ENCODE measurements around the gene NDOR1.
"Not testable (repeated sequence)": the region's sequence is repeated elsewhere in the genome, so short reads cannot be mapped to it uniquely, and the experiment has no call there.

Gene NDOR1

GRCh38 chr9:137242269-137243203 is 37.0 kb downstream of the NDOR1 start:
- in situ Hi-C loops (cut with MboI; ENCODE audit: low sequenced_read_pairs), result no loop called here

- in situ Hi-C loops (cut with MboI; ENCODE audit: low sequenced_read_pairs), result not testable (repeated sequence)
These were observed 37.7 kb downstream of the NDOR1 start for GRCh38 chr9:137243266-137243625.

- in situ Hi-C loops (cut with MboI; ENCODE audit: low sequenced_read_pairs), result no loop called here
These were observed 38.4 kb downstream of the NDOR1 start for GRCh38 chr9:137243626-137244485.

- in situ Hi-C loops (cut with MboI; ENCODE audit: low sequenced_read_pairs), result no loop called here
These were observed 39.3 kb downstream of the NDOR1 start for GRCh38 chr9:137244486-137245449.

DNA sequence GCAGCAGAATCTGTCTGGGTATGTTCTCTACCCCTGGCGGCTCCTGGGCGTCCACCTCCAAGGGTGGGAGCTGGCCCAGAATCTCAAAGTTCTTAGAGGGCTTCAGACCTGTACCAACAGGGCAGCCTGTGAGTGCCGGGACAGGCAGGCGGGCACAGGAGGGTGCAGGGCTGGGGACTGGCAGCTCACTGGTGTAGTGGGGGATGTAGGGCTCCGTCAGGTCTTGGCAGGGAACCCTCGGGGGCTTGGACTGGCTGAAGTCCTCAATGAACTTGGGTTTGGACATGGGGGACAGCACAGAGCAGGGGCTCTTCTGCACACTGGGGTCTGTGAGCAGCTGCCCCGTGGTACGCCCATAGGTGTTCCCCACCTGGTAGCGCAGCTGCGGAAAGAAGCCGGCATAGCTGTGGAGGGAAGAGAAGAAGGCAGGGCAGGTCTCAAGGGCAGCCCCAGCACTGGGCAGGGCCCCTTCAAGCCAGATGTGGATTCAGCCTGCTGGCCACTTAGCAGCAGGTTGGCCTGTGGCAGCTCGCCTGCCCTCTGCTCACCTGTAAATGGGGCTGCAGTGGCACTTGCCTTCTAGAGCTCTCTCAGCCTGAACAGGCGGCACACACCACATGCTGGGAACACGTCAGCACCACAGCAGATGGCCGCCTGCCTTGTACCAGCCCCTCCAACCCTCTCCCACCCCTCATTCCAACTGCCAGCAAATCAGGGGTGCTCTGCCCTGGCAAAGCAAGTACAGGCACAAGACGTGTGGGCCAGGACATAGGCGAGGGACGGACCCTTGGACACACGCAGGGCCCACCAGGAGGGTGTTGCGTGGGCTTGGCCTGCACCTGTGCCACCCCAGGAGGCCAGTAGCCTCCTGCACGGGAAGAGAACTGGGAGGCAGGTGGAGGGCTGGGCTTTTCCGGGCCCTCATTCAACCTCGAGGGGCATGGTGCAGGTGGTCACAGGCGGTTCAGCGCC is 40.2 kb downstream of the NDOR1 start:
- in situ Hi-C loops (cut with MboI; ENCODE audit: low sequenced_read_pairs), result no loop called here

- in situ Hi-C loops (cut with MboI; ENCODE audit: low sequenced_read_pairs), result no loop called here
These were observed 41.8 kb downstream of the NDOR1 start for GRCh38 chr9:137247135-137247915.

- in situ Hi-C loops (cut with MboI; ENCODE audit: low sequenced_read_pairs), result no loop called here
These were observed 42.3 kb downstream of the NDOR1 start for GRCh38 chr9:137247916-137248175.

DNA sequence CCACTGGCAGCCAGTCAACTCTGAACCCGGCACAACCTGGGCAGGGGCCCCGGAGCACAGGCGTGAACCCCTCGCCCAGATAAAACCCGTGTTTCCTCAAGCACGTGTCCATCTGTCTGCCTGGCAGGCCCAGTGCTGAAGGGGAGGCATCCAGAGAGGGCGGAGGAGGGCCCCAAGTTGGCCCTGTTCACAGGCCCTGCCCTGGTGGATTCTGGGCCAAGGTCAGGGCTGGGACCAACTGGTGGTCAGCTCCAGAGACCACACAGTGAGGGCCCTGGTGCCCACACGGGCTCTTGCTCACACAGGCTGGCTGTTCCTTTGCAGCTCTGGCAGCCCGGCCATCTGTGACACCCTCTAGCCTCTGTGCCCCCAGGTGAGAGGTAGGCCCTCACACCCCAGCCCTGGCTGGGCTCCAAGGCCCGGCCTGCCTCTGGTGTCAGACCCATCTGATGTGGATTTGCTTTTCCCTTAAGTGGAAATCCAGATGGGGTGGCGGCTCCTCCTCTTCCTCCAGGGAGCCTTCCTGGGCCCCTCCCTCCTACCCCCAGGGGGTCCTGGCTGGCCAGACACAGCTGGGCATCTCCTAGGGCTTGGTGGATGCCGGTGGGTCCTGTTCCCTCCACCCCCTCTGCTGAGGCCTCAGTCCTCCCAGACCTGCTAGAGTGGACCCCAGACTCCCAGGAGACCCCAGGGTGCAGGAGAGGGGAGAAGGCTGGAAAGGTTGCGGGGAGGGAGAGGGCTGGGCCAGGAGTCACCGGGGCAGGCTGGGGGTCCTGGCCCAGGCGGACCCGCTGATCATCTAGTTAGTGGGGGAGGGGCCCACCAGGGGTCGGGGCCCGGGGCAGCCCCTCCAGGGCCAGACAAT is 45.1 kb downstream of the NDOR1 start:
- in situ Hi-C loops (cut with MboI; ENCODE audit: low sequenced_read_pairs), result no loop called here

- in situ Hi-C loops (cut with MboI; ENCODE audit: low sequenced_read_pairs), result no loop called here
These were observed 45.6 kb downstream of the NDOR1 start, which contains the start of gene STPG3 for GRCh38 chr9:137251194-137251461. TSS of gene STPG3 (plus strand) at chr9:137251286. CDS start at chr9:137251287, 1 bp downstream.

GRCh38 chr9:137251490-137252268 is 46.2 kb downstream of the NDOR1 start:
- in situ Hi-C loops (cut with MboI; ENCODE audit: low sequenced_read_pairs), result no loop called here

GRCh38 chr9:137252555-137253506 is 47.3 kb downstream of the NDOR1 start:
- in situ Hi-C loops (cut with MboI; ENCODE audit: low sequenced_read_pairs), result no loop called here

- in situ Hi-C loops (cut with MboI; ENCODE audit: low sequenced_read_pairs), result no loop called here
These were observed 48.5 kb downstream of the NDOR1 start for GRCh38 chr9:137253717-137254623.

- in situ Hi-C loops (cut with MboI; ENCODE audit: low sequenced_read_pairs), result no loop called here
These were observed 49.3 kb downstream of the NDOR1 start, which contains the start of gene NELFB for GRCh38 chr9:137254624-137255447. TSS of gene NELFB (plus strand) at chr9:137255327.

DNA sequence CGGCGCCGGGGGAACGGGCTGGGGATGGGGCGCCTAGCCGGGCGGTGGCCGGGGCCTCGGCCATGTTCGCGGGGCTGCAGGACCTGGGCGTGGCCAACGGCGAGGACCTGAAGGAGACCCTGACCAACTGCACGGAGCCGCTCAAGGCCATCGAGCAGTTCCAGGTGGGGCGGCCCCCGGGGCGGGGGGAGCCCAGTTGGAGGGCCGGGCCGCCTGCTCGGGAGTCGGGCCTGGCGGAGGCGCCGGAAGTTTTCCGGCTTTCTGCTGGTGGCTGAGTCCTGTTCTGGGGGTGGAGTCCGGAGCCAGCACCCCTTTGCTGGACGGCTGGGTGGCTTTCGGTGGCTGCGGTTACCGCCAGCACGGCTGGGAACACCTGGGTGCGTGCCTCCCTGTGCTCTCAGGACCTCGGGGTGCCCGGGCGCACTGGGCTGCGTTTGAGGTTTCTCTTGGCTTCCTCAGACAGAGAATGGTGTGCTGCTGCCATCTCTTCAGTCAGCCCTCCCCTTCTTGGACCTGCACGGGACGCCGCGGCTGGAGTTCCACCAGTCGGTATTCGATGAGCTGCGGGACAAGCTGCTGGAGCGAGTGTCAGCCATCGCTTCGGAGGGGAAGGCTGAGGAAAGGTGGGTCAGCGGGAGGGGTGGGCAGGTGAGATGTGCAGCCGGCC is 50.1 kb downstream of the NDOR1 start:
- in situ Hi-C loops (cut with MboI; ENCODE audit: low sequenced_read_pairs), result no loop called here
